Sigmoid colon (tissue), 4 donors: ENCODE results near the gene SLC16A3.

ENCODE experiments used
- EP300 ChIP-seq, 4 donors: sonication (generic); formaldehyde crosslinking; IDR thresholded peaks; one replicate each; pipeline ENCODE4 v1.6.1; 2017; ENCODE audit warnings: antibody characterized with exemption in 4 of 4
- POLR2A ChIP-seq, 2 donors: fragments of 450-650 bp; IDR thresholded peaks; one replicate each; pipeline ENCODE4 v1.6.1; 2016; ENCODE audit warnings: antibody characterized with exemption in 2 of 2, mild to moderate bottlenecking in 2 of 2, moderate library complexity in 2 of 2
- POLR2AphosphoS5 ChIP-seq, 4 donors: sonication (generic); formaldehyde crosslinking; IDR thresholded peaks; one replicate each; pipeline ENCODE4 v1.6.1; 2017; ENCODE audit warnings: antibody characterized with exemption in 4 of 4
- TF ChIP-seq, protein P1 (sequence below), 4 experiments: fragments of 450-650 bp in 3 of 4; fragments of 200-600 bp in 1 of 4; IDR thresholded peaks; one replicate each; pipeline ENCODE4 v1.5.1; 2016 to 2019; ENCODE audit warnings: antibody characterized with exemption in 4 of 4, mild to moderate bottlenecking in 3 of 4, moderate library complexity in 2 of 4

DNA sequence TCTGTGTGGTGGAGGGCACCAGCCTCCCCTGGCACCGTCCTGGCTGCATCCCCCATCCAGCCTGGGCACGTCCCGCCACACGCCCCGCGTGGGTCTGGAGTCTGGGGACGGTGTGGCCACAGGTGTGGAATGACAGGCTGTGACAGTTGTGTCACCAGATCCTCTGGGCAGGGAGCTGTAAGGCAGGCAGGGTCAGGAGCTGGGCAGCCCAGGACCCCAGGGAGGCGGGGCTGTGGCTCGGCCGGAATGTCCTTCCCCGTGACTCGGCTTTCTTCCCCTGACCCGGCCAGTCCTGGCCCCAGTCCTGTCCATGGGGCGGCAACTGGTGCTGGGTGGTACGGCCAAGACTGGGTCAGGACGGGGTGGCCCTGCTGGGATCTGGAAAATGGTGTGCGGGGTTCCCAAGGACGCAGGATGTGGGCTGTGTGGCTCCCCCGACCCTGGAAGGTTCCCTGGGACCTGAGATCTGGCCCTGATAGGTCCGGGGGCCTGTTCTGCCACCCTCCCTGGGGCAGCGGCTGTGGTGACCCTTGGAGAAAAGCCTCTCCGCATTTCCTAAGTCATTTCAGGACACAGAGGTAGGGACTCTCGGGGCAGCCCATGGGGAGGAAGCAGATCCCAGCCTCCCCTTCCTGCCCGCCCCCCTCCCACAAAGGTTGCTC is 3.3 kb upstream of the SLC16A3 start:
- TF ChIP-seq, protein P1, sequence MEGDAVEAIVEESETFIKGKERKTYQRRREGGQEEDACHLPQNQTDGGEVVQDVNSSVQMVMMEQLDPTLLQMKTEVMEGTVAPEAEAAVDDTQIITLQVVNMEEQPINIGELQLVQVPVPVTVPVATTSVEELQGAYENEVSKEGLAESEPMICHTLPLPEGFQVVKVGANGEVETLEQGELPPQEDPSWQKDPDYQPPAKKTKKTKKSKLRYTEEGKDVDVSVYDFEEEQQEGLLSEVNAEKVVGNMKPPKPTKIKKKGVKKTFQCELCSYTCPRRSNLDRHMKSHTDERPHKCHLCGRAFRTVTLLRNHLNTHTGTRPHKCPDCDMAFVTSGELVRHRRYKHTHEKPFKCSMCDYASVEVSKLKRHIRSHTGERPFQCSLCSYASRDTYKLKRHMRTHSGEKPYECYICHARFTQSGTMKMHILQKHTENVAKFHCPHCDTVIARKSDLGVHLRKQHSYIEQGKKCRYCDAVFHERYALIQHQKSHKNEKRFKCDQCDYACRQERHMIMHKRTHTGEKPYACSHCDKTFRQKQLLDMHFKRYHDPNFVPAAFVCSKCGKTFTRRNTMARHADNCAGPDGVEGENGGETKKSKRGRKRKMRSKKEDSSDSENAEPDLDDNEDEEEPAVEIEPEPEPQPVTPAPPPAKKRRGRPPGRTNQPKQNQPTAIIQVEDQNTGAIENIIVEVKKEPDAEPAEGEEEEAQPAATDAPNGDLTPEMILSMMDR (IDR thresholded peaks at IDR 0.05) = no peak
- TF ChIP-seq POLR2AphosphoS5 (IDR thresholded peaks at IDR 0.05) = no peak
- TF ChIP-seq EP300 (IDR thresholded peaks at IDR 0.05) = no peak
- no peak for TF ChIP-seq POLR2A (IDR thresholded peaks at IDR 0.05)
